ENCODE data around the gene ARMH3.

DNA sequence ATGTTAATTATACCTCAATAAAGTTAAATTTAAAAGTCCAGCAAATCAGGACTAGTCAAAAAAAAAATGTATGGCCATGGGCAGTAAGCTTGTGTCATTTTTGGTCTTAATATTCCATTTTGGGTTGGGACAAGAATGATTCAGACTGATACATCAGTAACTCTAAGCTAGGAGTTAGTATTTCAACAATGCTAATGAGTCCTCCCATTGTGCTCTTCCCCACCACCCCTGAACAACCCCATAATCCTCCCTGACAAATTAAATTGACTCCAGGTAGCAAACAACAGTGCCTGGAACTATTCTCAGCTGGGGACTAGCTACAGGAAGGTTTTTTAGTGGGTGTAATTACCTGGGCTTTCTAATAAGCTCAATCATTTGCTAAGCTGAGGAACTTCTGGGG, 181.7 kb downstream of the ARMH3 start:
- TF ChIP-seq, protein P1, sequence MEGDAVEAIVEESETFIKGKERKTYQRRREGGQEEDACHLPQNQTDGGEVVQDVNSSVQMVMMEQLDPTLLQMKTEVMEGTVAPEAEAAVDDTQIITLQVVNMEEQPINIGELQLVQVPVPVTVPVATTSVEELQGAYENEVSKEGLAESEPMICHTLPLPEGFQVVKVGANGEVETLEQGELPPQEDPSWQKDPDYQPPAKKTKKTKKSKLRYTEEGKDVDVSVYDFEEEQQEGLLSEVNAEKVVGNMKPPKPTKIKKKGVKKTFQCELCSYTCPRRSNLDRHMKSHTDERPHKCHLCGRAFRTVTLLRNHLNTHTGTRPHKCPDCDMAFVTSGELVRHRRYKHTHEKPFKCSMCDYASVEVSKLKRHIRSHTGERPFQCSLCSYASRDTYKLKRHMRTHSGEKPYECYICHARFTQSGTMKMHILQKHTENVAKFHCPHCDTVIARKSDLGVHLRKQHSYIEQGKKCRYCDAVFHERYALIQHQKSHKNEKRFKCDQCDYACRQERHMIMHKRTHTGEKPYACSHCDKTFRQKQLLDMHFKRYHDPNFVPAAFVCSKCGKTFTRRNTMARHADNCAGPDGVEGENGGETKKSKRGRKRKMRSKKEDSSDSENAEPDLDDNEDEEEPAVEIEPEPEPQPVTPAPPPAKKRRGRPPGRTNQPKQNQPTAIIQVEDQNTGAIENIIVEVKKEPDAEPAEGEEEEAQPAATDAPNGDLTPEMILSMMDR (IDR thresholded peaks at IDR 0.05) = no peak
- no peak for TF ChIP-seq POLR2AphosphoS5 (IDR thresholded peaks at IDR 0.05)

Data from breast epithelium (tissue), 3 donors.